EL (cell line): Measurements from ENCODE around the gene ARSI.
A peak's percentile ranks its signal among the peaks of the same experiment; 100 is the strongest.

Experiments used
- DNase-seq: peaks from one replicate; pipeline ENCODE4 v3.0.0-alpha.2; 2016

ARSI gene

GRCh38 chr5:150326707-150327106 lies 24.0 kb upstream of the ARSI start:
- no peak for DNase-seq

DNA sequence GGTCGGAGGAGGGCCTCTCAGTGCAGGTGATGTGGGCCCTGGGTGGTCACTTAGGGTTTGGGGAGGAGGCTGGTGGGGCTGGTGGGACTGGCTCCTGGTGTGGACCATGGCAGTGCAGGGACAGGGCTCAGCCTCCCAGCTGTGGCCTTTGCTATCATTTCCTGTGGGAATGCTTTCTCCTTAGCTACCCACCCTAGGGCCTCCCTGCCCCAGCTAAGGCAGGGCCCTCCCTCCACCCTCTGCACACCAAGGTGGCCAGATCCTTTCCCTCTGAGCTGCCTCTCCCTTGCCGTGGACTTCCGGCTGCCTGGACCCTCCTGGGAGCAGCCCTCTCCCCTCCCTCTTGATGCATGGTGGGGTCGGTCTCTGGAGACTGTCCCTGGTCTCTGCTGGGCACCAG lies 22.7 kb upstream of the ARSI start:
- DNase-seq = no peak

- DNase-seq = no peak
Measured at GRCh38 chr5:150323819-150324218, 21.1 kb upstream of the ARSI start.

DNA sequence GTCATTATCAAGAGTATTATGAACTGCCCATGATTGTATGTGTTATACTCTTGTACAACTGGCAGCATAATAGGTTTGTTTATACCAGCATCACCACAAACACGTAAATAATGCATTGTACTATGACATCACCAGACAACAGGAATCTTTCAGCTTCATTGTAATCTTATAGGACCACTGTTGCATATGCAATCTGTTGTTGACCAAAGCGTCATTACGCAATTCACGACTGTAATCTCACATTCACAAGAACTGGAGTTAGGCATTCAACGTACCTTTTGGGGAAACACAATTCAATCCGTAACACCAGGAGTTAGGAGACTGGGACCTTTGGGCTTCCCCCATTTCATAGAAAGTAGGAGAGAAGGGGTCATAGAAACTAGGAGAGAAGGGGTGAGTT lies 20.4 kb upstream of the ARSI start:
- DNase-seq = no peak

DNA sequence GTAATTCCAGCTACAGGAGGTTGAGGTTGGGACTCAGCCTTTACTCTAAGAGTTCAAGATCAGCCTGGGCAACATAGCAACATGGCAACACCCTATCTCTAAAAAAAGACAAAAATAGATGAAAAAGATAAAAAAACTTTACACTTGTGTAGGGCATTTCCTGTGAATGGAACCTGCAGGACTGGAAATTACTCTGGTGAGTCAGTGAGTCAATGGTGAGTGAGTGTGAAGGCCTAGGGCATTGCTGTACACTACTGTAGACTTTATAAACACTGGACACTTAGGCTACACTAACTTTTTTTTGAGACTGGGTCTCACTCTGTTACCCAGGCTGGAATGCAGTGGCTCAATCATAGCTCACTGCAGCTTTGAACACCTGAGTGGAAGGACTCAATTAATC lies 19.5 kb upstream of the ARSI start:
- DNase-seq = peak; percentile 84

DNA sequence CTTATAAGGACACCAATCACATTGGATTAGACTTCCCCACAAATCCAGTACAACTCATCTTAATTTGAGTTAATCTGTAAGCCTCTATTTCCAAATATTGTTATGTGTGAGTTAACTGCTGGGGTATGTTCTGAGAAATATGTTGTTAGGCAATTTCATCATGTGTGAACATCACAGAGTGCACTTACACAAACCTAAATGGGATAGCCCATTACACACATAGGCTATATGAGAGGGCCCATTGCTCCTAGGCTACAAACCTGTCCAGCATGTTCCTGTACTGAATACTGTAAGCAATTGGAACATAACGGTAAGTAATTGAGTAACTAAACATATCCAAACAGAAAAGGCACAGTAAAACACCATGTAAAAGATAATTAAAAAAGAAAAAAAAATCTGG lies 19.1 kb upstream of the ARSI start:
- no peak for DNase-seq

GRCh38 chr5:150321211-150321610 lies 18.5 kb upstream of the ARSI start:
- no peak for DNase-seq

DNA sequence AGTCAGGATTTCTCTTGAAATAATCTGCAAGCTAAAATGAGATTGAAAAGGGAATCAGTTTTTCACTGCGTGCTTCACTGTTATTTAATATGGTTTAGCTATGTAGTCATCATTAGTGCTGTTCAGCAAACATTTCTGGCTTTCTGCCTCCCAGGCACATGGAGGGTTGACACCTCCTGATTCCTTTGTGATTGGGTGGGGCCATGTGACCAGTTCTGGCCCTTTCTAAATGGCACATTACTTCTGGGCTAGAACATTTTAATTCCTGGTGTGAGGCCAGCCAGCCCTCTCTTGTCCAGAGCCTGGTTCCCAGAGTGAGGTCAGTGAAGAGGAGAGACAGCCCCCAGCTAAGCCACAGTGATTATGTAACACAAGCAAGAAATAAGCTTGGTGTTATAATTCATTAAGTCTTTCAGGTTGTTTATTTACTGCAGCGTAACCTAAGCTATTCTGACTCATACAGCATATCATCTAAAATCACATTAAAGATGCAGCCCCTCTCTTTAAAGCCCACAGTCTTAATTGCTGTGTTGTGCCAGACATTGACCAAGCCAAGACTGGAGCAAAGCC lies 17.4 kb upstream of the ARSI start:
- peak; percentile 91 for DNase-seq

DNA sequence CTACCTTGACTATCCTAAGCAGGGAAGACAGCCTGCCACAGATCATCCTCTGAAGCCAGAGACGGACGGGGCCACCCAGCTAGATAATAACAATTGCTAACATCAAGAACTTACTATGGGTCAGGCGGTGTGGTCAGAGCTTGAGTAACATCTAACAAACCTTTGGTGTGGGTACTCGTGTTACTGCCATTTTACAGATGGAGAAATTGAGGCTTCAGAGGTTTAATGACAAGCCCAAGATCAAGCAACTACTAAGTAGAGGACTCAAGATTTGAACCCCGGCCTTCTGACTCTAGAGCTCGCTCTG lies 16.7 kb upstream of the ARSI start:
- no peak for DNase-seq

DNA sequence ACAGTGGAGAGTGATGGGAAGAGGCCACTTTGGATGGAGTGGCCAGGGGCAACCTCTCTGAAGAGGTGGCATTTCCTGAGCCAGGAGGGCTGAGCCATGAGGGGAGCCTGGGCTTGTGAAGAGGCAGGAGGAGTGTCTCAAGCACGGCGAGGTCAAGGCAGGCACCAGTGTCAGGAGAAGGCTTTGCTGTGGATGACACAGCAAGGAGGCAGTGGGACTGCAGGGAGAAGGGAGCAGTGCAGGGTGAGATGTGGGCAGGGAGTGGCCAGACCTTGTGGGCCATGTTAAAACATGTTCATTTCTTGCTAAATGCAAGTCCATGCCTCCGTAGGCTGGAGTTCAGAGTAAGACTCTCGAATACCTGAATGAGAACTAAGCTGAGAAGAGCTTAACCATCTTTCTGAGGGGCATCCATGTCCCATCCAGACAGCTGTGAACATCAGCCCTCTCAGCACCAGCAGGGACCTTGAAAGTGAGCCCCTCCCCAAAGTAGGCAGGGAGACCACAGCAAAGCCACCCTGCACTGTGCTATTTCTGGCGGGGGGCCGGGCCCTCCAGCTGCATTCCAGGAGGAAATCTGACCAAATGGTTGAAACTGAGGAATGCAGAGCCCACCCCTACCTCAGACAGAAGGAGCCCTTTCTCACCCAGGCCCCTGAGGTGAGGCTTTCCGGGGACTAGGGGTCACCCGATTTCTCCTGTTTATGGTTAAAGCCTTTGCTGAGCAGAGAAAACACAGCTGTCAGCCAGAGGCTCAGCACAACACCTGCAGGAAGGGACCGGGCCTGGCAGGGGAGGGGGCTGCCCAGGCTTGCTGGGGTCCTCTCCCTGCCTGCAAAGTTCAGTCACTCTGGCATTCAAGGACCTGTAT lies 16.1 kb upstream of the ARSI start:
- DNase-seq = no peak

DNA sequence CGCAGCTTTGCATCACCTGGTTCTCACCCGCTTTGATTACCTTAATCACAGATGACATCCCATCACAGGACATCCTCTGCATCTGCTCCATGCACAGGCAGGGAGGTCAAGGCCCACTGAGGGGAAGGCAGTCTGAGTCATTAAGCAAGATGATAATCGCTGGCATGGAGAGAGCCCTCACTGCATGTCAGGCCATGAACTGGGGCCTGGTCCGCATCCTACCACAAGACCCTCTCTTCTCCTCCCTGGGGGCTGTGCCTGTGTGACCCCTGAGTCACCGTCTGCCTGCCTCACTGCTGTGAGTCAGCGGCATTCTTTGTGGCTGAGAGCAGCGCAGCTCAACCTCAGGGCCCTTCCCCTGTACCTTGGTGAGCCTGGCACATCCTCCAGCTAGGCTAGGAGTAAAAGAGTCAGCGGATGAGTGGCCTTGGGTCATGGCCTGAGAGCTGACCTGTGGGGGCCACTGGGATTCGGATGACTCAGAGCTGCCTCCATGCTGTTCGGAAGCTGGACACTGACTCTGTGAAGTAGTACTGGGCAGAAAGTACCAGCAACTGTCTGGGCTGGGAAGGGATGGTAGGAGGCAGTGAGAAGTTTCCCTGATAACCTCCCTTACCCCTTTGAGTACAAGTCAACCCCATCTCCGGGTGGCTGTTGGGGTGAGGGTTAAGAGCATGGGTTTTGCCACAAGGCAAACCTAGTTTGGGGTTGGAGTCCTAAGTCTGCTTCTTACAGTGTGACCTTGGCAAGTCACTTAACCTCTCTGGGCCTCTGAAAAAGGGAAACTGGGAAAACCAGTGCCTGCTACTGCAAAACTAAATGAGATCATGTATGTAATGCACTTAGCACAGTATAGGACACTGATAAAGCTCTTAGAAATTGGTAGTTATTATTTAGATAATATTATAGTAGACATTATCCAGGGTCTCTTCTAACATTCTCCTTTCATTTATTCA lies 14.6 kb upstream of the ARSI start:
- DNase-seq = peak; percentile 99

DNA sequence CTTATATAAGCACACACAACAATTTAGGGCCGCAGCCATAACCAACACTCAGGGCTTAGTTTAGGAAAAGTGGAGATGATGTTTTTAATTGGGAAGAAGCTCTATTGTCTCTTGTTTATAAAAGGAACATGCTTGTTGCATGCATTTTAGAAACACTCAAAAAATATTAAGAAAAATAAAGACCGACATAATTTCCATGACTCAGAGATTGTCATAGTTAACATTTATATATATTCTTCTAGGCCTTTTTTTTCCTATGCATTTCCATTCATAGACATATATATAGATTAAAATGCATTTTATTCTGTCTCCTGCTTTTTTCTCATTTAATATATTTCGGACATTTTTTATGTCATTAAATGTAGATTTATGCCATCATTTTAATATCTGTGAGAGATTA lies 13.6 kb upstream of the ARSI start:
- DNase-seq = no peak

DNA sequence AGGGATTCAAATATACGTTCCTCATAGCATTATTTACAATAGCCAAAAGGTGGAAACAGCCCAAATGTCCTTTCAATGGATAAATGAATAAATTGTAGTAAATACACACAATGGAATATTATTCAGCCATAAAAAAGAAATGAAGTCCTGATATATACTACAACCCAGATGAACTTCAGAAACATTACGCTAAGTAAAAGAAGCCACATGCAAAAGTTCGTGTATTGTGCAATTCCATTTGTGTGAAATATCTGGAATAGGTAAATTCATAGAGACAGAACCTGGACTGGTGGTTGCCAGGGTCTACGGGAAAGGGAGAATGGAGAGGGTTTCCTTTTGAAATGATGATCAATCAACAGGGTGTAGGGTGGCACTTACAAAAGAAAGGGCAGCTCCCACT lies 12.5 kb upstream of the ARSI start:
- DNase-seq = no peak

- no peak for DNase-seq
Measured at GRCh38 chr5:150313921-150314716, 11.4 kb upstream of the ARSI start.

DNA sequence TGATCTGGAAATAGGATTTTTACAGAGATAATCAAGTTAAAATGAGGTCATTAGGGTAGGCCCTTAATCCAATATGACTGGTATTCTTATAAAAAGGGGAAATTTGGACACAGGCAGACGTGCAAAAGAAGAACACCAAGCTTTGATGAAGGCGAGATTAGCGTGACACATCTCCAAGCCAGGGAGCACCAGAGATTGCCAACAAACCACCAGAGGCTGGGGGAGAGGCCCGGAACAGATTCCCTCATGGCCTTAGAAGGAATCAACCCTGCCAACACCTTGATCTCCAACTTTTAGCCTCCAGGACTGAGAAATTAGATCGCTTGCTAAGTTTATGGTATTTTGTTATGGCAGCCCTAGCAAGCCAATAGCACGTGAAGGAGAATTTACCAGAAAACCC lies 10.8 kb upstream of the ARSI start:
- no peak for DNase-seq

DNA sequence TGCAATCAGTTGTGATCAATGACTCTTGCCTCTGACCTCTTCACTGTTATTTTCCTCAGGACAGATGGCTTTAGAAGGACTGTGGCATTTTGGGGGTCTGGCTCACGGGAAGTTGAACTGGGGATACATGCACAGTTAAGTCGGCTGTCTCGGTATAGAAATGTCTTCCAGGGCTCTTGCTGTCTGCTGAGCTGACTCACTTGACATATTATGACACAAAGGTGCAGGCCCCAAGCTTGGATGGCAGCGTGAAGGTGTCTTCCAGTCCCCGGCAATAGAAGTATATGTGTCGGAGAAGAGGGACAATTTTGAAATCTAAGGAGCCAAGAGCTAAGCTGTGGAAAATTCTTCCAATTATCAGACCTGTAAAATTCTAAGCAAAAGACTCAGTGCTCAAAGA lies 9.8 kb upstream of the ARSI start:
- DNase-seq = no peak

DNA sequence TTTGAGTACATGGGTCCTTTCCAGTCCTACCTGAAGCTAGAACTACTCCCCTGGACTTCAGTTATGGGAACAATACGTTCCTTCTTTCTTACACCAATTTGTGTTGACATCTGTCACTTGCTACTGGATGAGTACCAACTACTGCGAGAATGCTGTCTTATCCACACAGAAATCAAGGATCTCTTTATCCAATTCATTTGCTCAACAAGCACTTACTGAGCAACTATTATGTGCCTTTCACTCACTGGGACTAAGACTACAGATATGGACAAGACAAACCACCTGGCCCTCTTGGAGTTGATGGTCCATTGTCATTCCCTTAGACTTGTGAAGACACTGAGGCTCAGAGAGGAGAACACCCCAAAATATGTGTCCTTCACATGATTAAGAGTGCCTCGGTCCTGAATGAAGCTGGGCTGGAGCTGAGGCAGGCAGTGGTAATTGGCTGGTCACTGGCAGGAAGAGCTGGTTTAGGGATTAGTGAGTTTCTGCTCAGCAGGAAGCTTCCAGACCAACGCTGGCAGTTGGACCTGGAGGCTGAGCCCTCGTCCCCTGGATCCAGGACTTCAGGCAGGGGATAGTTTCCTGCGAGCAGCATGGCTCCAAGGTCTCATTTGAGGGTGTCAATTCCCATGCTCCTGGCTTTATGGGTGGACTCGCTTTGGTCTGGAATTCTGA lies 8.4 kb upstream of the ARSI start:
- no peak for DNase-seq

GRCh38 chr5:150310246-150310645 lies 7.5 kb upstream of the ARSI start:
- no peak for DNase-seq

GRCh38 chr5:150309886-150310239 lies 7.2 kb upstream of the ARSI start:
- DNase-seq = no peak

DNA sequence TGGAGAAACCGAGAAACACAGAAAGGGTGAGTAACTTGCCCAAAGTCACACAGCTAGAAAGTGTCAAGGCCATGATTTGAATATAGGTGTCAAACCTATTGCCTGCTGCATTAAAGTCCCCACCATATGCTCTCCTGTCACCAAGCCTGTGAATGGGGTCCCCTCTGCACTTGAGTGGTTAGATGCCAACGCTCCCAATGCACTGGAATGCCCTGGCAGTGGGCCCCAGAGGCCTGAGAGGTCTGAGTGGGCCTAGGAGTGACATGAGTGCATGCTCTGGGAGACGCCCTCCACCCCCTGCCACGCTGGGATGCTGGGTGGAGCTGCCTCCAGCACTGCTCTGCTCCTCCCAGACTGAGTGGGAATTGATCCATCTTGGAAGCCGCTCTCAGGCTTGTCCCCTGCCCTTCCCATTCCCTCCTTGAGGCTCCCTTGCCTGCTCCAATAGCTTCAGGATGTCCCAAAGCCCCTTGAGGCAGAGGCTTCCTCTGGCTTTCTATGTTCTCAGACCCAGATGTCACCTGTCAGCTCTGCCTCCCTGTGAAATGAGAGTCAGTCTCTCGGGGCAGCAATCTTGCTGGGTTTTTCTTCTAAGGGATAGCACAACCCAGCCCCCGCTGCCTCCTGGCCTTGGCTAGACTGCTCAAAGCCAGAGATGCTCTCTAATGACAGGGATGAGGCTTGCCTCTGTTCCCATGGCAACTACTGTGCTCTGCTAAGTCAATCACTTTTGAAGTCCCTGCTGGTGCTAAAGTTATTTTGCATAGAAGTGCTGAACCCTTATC lies 6.6 kb upstream of the ARSI start:
- DNase-seq = no peak

DNA sequence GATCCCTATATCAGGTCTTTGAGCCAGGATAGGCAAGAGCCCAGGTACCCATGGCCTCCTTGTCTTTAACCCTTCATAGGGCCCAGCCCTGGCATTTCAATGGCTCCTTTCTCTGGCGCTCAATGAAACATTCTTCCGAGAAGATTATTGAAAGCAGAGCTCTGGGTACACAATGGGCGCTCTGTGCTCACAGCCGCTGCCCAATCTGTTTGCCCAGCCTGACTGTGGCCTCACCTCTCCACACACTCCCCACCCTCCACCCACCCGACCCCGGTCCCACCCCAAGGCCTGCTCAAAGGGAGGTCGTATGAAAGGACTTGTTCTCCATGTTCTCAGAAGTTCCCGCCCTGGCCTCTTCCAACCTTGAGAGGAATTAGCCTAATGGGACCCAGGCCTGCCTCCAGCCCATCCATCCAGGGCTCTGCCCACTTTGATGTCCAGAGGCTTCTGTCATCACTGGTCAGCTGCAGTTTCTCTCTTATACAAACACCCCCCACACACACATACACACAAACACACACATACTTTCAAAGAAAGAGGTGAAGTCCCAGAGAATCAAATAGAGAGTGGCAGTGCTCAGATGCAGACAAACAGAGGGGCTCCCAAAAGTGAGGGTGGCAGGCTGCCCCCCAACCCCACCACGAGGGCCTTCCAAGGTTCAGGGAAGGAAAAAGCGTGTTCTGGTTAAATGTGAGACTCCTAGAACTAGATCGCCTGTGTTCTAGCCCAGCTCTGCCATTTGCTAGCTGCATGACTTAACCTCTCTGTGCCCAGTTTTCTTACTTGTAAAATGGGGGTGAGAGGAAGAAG lies 5.1 kb upstream of the ARSI start:
- DNase-seq = no peak
